CD14-positive monocyte (primary cell): ENCODE measurements around the gene CST4. TPM values are rescaled to one million over a fixed set of nuclear protein-coding genes. Genes with fewer than 3 reads are reported as not detected.

Experiments used
- DNase-seq, 3 donors: peaks; one replicate each; pipeline ENCODE4 v3.0.0-alpha.2; 2011 to 2022
- H2AFZ ChIP-seq: 2 replicates; pipeline ENCODE4 v1.6.0; 2012; ENCODE audit warnings: mild to moderate bottlenecking, low read depth, low read length, inconsistent platforms; ENCODE audit not compliant: insufficient read depth, poor library complexity, severe bottlenecking
- H3K27ac ChIP-seq, 2 donors: 1 replicate in 1 of 2; 2 replicates in 1 of 2; pipeline ENCODE4 v1.5.1; 2012 to 2013; ENCODE audit warnings: low read length in 2 of 2, control low read depth in 1 of 2, inconsistent platforms in 1 of 2, low read depth in 1 of 2, mild to moderate bottlenecking in 1 of 2
- H3K27me3 ChIP-seq, 2 donors: one replicate each; pipeline versions ENCODE4 v1.6.0 to v1.6.1; 2011 to 2013; ENCODE audit warnings: low read length in 2 of 2; ENCODE audit not compliant: control insufficient read depth in 2 of 2, insufficient read depth in 2 of 2
- H3K36me3 ChIP-seq, 2 donors: replicated peaks in 1 of 2; 1 replicate in 1 of 2; 2 replicates in 1 of 2; pipeline versions ENCODE4 v1.5.1 to v1.6.1; 2012 to 2013; ENCODE audit warnings: low read length in 2 of 2, control low read depth in 1 of 2, inconsistent platforms in 1 of 2, mild to moderate bottlenecking in 1 of 2; ENCODE audit not compliant: insufficient read depth in 2 of 2, control insufficient read depth in 1 of 2
- H3K4me1 ChIP-seq, 2 donors: 1 replicate in 1 of 2; 2 replicates in 1 of 2; pipeline versions ENCODE4 v1.5.1 to v1.6.1; 2012 to 2013; ENCODE audit warnings: low read length in 2 of 2, control low read depth in 1 of 2, inconsistent platforms in 1 of 2, mild to moderate bottlenecking in 1 of 2, moderate library complexity in 1 of 2; ENCODE audit not compliant: insufficient read depth in 2 of 2, control insufficient read depth in 1 of 2
- H3K4me2 ChIP-seq: replicated peaks from 2 replicates; pipeline ENCODE3; 2012; ENCODE audit warnings: low read length, moderate library complexity, mild to moderate bottlenecking; ENCODE audit not compliant: poor library complexity, severe bottlenecking; ENCODE audit errors: extremely low read depth
- H3K4me3 ChIP-seq, 3 experiments: fragments of 200-600 bp in 1 of 3; sonication (generic) in 1 of 3; replicated peaks in 1 of 3; 1 replicate in 2 of 3; 2 replicates in 1 of 3; pipeline ENCODE4 v1.5.1; 2011 to 2013; ENCODE audit warnings: low read length in 3 of 3, mild to moderate bottlenecking in 3 of 3, control low read depth in 2 of 3, low read depth in 2 of 3, inconsistent platforms in 1 of 3, moderate library complexity in 1 of 3
- H3K79me2 ChIP-seq: 2 replicates; pipeline ENCODE4 v1.6.0; 2012; ENCODE audit warnings: mild to moderate bottlenecking, control low read depth, inconsistent platforms, low read length, moderate library complexity; ENCODE audit not compliant: insufficient read depth
- H3K9ac ChIP-seq: 2 replicates; pipeline ENCODE4 v1.6.0; 2017; ENCODE audit warnings: low read length, mild to moderate bottlenecking; ENCODE audit not compliant: insufficient read depth, poor library complexity, severe bottlenecking
- H3K9me3 ChIP-seq, 2 donors: replicated peaks in 1 of 2; 1 replicate in 1 of 2; 2 replicates in 1 of 2; pipeline versions ENCODE4 v1.5.1 to v1.6.1; 2012 to 2013; ENCODE audit warnings: low read length in 2 of 2, control low read depth in 1 of 2; ENCODE audit not compliant: control insufficient read depth in 1 of 2, insufficient read depth in 1 of 2
- H4K20me1 ChIP-seq: 2 replicates; pipeline ENCODE4 v1.6.0; 2012; ENCODE audit warnings: mild to moderate bottlenecking, low read length, control low read depth, moderate library complexity; ENCODE audit not compliant: insufficient read depth
- H3K27ac Mint-ChIP-seq, 7 donors: one replicate each; pipeline ENCODE4 v1.8.0; 2020; ENCODE audit warnings: mild to moderate bottlenecking in 7 of 7, mixed read lengths in 7 of 7, moderate library complexity in 6 of 7, inconsistent platforms in 2 of 7
- H3K27me3 Mint-ChIP-seq, 3 donors: one replicate each; pipeline ENCODE4 v1.8.0; 2021 to 2022; ENCODE audit warnings: low read depth in 3 of 3, mild to moderate bottlenecking in 3 of 3, mixed read lengths in 3 of 3, moderate library complexity in 3 of 3, inconsistent platforms in 1 of 3
- H3K36me3 Mint-ChIP-seq, 2 donors: one replicate each; pipeline ENCODE4 v1.8.0; 2020; ENCODE audit warnings: mixed read lengths in 2 of 2, inconsistent platforms in 1 of 2, mild to moderate bottlenecking in 1 of 2
- H3K4me1 Mint-ChIP-seq: one replicate; pipeline ENCODE4 v1.8.0; 2020; ENCODE audit warnings: mild to moderate bottlenecking, mixed read lengths
- H3K4me3 Mint-ChIP-seq, 2 donors: one replicate each; pipeline ENCODE4 v1.8.0; 2020; ENCODE audit warnings: mild to moderate bottlenecking in 2 of 2, mixed read lengths in 2 of 2, moderate library complexity in 1 of 2
- H3K9me3 Mint-ChIP-seq, 7 donors: one replicate each; pipeline ENCODE4 v1.8.0; 2020 to 2022; ENCODE audit warnings: mixed read lengths in 7 of 7, mild to moderate bottlenecking in 6 of 7, moderate library complexity in 6 of 7, inconsistent platforms in 2 of 7
- CTCF ChIP-seq: fragments of 200-600 bp; IDR thresholded peaks from one replicate; pipeline ENCODE4 v1.8.0; 2022; ENCODE audit warnings: antibody characterized with exemption, mild to moderate bottlenecking
- WGBS: methylation state at CpG from one replicate; pipeline ENCODE4 v1.1.5; 2013; ENCODE audit warnings: missing lambda C conversion rate; ENCODE audit not compliant: insufficient coverage; 5-methylcytosine and 5-hydroxymethylcytosine counted together
- intact Hi-C, 2 donors: fragments of 100-400 bp; cut with micrococcal nuclease; formaldehyde crosslinking; loops; one replicate each; pipeline versions ENCODE4 v1.15.0 to v1.15.1; 2023
- polyA plus RNA-seq, 3 donors: library from polyadenylated mRNA; depleted of rRNA in 1 of 3; unstranded in 2 of 3; stranded (reverse) in 1 of 3; fragments of 300-500 nt in 2 of 3; fragments of >200 nt in 1 of 3; fragmentation: Illumina TruSeq in 2 of 3; gene quantifications; 1 replicate in 2 of 3; 2 replicates in 1 of 3; pipeline ENCODE4 v1.2.3, GENCODE V29; 2012 to 2021

Gene CST4
- polyA plus RNA-seq, 3 donors, result not detected

GRCh38 chr20:23638309-23638708 is 50.5 kb downstream of the CST4 start:
- Mint-ChIP-seq H3K27ac (peak overlapping the region in 1 of 7 donors; percentile 57), H3K4me1 (peaks cover 86% of the 10 kb centered on the region), H3K4me3 (no peak overlapping the region), H3K36me3 (peaks cover 28 to 35% of the 10 kb centered on the region in 2 donors), H3K9me3 (peaks cover 0 to 2% (median 0%) of the 10 kb centered on the region in 7 donors), H3K27me3 (peaks cover 0 to 4% (median 0%) of the 10 kb centered on the region in 3 donors)
- Histone ChIP-seq H3K4me2 (peak overlapping the region; percentile 87), H3K9ac (no peak overlapping the region), H2AFZ (no peak overlapping the region), H3K27me3 (no peaks in the 10 kb centered on the region), H4K20me1 (peaks cover 39% of the 10 kb centered on the region), H3K9me3 (no peaks in the 10 kb centered on the region), H3K36me3 (peaks cover 22 to 24% of the 10 kb centered on the region in 2 donors), H3K4me3 (peak overlapping the region in 1 of 3 experiments; percentile 97), H3K79me2 (peaks cover 38% of the 10 kb centered on the region), H3K27ac (no peak overlapping the region), H3K4me1 (peaks cover 83 to 90% of the 10 kb centered on the region in 2 donors)
- no peak for DNase-seq
- 58% methylated on average over 8 of the region's 9 CpGs for WGBS
- intact Hi-C loops, result no loop called here
- no peak for TF ChIP-seq CTCF

GRCh38 chr20:23637282-23638221 is 51.3 kb downstream of the CST4 start, which contains the start of gene CST3:
TSS of gene CST3 (minus strand) at chr20:23637955. CDS start at chr20:23637862, 93 bp downstream.
- Histone ChIP-seq H3K4me1 (peaks cover 83 to 90% of the 10 kb centered on the region in 2 donors), H3K4me3 (peak within 1 kb of the TSS; percentile 87 to 97 (median 91)), H4K20me1 (peaks cover 47% of the 10 kb centered on the region), H3K36me3 (peaks cover 29 to 32% of the 10 kb centered on the region in 2 donors), H3K4me2 (peak within 1 kb of the TSS; percentile 87), H3K27me3 (no peaks in the 10 kb centered on the region), H3K79me2 (peaks cover 38% of the 10 kb centered on the region), H3K9ac (peak within 1 kb of the TSS; percentile 86), H3K9me3 (no peaks in the 10 kb centered on the region), H2AFZ (peak within 1 kb of the TSS; percentile 86), H3K27ac (peak within 1 kb of the TSS; percentile 21 to 88)
- no peak for TF ChIP-seq CTCF
- Mint-ChIP-seq H3K27me3 (peaks cover 0 to 4% (median 0%) of the 10 kb centered on the region in 3 donors), H3K36me3 (peaks cover 32 to 42% of the 10 kb centered on the region in 2 donors), H3K9me3 (peaks cover 0 to 2% (median 0%) of the 10 kb centered on the region in 7 donors), H3K27ac (peak within 1 kb of the TSS; percentile 43 to 91 (median 81)), H3K4me3 (peak within 1 kb of the TSS; percentile 89 to 97), H3K4me1 (peaks cover 86% of the 10 kb centered on the region)
- WGBS, result under 1% methylated on average over 83 of the region's 92 CpGs
- intact Hi-C loops, result no loop called here
- DNase-seq, result peak; percentile 52 to 69 (median 60)
